IgD-negative memory B cell (primary cell): ENCODE data around the gene ZNF674. TPM values are rescaled to one million over a fixed set of nuclear protein-coding genes. Genes with fewer than 3 reads are reported as not detected.

Experiments
- H3K27ac Mint-ChIP-seq, 3 donors: one replicate each; pipeline ENCODE4 v1.8.0; 2020 to 2022; ENCODE audit warnings: mild to moderate bottlenecking in 3 of 3, mixed read lengths in 3 of 3, moderate library complexity in 1 of 3
- H3K27me3 Mint-ChIP-seq: one replicate; pipeline ENCODE4 v1.8.0; 2021; ENCODE audit warnings: mixed read lengths
- H3K36me3 Mint-ChIP-seq: one replicate; pipeline ENCODE4 v1.8.0; 2020; ENCODE audit warnings: mild to moderate bottlenecking, mixed read lengths
- H3K4me1 Mint-ChIP-seq, 3 donors: one replicate each; pipeline ENCODE4 v1.8.0; 2020 to 2022; ENCODE audit warnings: mixed read lengths in 3 of 3, mild to moderate bottlenecking in 1 of 3
- H3K4me3 Mint-ChIP-seq, 4 donors: one replicate each; pipeline ENCODE4 v1.8.0; 2020 to 2022; ENCODE audit warnings: mild to moderate bottlenecking in 4 of 4, mixed read lengths in 4 of 4, moderate library complexity in 3 of 4
- H3K9me3 Mint-ChIP-seq, 3 donors: one replicate each; pipeline ENCODE4 v1.8.0; 2020 to 2021; ENCODE audit warnings: mixed read lengths in 3 of 3, mild to moderate bottlenecking in 1 of 3
- polyA plus RNA-seq: library from polyadenylated mRNA; unstranded; fragments of 300-500 nt; fragmentation: Illumina TruSeq; gene quantifications from one replicate; pipeline ENCODE4 v1.2.3, GENCODE V29; 2021

Gene ZNF674
- polyA plus RNA-seq, 1 donor from 2014 or later = 0.23 TPM

- peaks cover 2% of the 10 kb centered on the region for H3K27me3 Mint-ChIP-seq
- H3K27ac Mint-ChIP-seq = no peak overlapping the region
- no peaks in the 10 kb centered on the region for H3K36me3 Mint-ChIP-seq
- peak overlapping the region; percentile 17 to 91 (median 82) for H3K4me3 Mint-ChIP-seq
- peaks cover 20 to 25% (median 22%) of the 10 kb centered on the region in 3 donors for H3K4me1 Mint-ChIP-seq
- H3K9me3 Mint-ChIP-seq = no peaks in the 10 kb centered on the region
Observed at GRCh38 chrX:46574774-46575381, 29.7 kb upstream of the ZNF674 start.

DNA sequence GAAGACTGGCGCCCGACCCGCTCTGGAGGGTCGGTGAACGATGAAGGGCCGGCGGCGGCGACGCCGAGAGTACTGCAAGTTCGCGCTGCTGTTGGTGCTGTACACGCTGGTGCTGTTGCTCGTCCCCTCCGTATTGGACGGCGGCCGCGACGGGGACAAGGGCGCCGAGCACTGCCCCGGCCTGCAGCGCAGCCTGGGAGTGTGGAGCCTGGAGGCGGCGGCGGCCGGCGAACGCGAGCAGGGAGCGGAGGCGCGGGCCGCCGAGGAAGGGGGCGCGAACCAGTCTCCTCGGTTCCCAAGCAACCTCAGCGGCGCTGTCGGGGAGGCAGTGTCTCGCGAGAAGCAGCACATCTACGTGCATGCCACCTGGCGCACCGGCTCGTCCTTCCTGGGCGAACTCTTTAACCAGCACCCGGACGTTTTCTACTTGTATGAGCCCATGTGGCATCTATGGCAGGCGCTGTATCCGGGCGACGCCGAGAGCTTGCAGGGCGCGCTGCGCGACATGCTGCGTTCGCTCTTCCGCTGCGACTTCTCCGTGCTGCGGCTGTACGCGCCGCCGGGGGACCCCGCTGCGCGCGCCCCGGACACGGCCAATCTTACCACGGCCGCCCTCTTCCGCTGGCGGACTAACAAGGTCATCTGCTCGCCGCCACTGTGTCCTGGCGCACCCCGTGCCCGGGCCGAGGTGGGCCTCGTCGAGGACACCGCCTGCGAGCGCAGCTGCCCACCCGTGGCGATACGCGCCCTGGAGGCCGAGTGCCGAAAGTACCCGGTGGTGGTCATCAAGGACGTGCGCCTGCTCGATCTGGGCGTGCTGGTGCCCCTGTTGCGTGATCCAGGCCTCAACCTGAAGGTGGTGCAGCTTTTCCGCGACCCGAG, 28.9 kb upstream of the ZNF674 start:
- Mint-ChIP-seq H3K4me1 (peaks cover 20 to 25% (median 22%) of the 10 kb centered on the region in 3 donors), H3K4me3 (peak overlapping the region; percentile 80 to 91 (median 86)), H3K36me3 (no peaks in the 10 kb centered on the region), H3K27ac (peak overlapping the region in 1 of 3 donors; percentile 84), H3K27me3 (peaks cover 3% of the 10 kb centered on the region), H3K9me3 (no peaks in the 10 kb centered on the region)

DNA sequence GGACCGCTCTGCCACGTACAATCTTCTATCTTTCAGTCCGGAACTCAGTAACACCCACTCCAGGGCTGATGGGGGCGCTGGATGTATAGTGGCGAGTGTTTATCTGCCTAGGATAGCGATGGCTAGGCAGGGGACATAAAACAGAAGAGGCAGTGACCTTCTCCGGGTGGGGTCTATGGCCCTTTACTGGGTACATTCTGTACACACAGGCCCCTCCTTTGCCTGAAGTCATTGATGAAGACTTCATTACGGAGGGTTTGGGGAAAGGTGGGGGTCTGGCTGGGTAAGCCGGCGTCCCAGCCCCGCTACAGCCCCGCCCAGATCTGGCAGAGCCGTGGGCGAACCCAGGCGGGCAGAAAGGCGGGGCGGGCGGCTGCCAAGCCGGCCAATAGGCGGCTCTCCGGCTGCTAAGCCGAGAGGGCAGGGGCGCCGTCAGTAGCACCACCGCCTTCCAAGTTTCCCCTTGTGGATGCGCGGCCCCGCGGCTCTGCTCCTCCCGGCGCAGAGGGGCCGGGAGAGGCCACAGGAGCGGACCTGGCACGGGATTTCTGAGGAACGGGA, 28.2 kb upstream of the ZNF674 start, which contains the start of gene CHST7:
Gene CHST7 (plus strand): TSS at position 435 of the 561 bp plus-strand sequence. CDS start 167 bp downstream, outside the sequence.
- Mint-ChIP-seq H3K9me3 (no peaks in the 10 kb centered on the region), H3K27ac (peak within 1 kb of the TSS; percentile 66 to 84 (median 68)), H3K4me1 (peaks cover 20 to 25% (median 22%) of the 10 kb centered on the region in 3 donors), H3K4me3 (peak within 1 kb of the TSS; percentile 80 to 91 (median 86)), H3K36me3 (no peaks in the 10 kb centered on the region), H3K27me3 (peaks cover 7% of the 10 kb centered on the region)

DNA sequence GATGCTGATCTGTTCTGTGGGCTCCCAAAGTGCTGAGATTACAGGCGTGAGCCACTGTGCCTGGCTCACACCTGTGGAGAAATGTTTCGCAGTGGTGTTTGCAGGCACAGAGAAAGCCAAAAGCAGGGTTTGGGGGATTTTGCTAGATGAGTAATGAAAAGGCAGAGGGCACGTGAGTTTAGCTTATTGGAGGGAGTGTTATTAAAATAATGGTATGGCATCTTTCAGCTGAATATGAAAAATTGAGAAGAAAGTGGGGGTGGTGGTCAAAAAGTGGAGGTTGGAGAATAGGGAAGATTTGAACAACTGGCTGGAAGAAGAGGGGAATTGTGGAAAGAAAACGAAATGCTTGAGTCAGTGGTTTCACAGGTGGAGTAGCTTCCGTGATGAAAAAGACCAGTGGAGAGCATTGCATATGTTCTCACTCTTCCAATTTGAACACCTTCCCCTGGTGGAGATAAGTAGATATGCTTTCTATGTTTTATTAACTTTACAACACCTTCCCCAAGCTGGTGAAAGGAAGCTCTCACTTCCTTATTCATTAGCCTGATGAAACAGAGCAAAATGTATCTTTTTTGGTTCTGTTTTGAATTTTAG, 27.2 kb upstream of the ZNF674 start:
- Mint-ChIP-seq H3K4me3 (peak overlapping the region; percentile 80 to 91 (median 86)), H3K9me3 (no peaks in the 10 kb centered on the region), H3K27me3 (peaks cover 9% of the 10 kb centered on the region), H3K27ac (peak overlapping the region; percentile 4 to 84 (median 68)), H3K4me1 (peaks cover 20 to 25% (median 22%) of the 10 kb centered on the region in 3 donors), H3K36me3 (no peaks in the 10 kb centered on the region)

DNA sequence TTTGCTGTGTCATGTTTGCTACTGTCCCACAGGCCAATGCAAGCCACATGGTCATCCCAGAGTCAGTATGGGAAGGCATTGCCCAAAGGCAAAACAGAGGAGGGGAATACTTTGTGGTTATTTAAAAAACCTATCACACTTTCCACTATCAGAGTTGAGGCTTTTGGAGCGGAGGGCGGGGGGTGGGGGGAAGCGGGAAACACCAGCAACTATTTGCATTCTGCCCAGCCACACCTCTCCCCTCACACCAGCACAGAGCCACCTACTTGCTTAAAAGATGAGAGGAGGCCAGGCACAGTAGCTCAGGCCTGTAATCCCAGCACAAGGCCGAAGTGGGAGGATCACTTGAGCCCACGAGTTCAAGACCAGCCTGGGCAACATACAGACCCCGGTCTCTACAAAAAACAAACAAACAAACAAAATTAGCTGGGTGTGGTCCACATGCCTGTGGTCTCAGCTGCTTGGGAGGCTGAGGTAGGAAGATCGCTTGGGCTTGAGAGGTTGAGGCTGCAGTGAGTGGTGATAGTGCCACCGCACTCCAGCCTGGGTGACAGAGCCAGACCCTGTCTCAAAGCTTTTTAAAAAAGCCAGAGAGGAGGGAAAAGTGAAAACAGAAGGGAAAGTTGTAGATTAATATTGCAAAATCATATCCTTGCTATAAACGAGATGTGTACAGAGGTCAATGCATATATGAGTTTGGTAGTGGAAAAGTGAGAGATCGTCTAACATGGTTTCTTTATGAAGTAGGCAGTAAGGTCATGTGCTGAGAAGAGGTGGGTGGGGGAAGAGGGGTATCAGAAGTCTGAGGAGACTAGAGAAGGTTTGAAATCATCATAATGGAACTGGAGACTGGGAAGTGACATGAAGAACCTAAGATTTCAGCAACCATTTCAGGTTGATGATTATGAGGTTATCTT, 26.5 kb upstream of the ZNF674 start:
- no peaks in the 10 kb centered on the region for H3K36me3 Mint-ChIP-seq
- peaks cover 11% of the 10 kb centered on the region for H3K27me3 Mint-ChIP-seq
- H3K27ac Mint-ChIP-seq = peak overlapping the region in 1 of 3 donors; percentile 84
- H3K9me3 Mint-ChIP-seq = no peaks in the 10 kb centered on the region
- peak overlapping the region in 3 of 4 donors; percentile 82 to 91 (median 85) for H3K4me3 Mint-ChIP-seq
- peaks cover 20 to 25% (median 22%) of the 10 kb centered on the region in 3 donors for H3K4me1 Mint-ChIP-seq

DNA sequence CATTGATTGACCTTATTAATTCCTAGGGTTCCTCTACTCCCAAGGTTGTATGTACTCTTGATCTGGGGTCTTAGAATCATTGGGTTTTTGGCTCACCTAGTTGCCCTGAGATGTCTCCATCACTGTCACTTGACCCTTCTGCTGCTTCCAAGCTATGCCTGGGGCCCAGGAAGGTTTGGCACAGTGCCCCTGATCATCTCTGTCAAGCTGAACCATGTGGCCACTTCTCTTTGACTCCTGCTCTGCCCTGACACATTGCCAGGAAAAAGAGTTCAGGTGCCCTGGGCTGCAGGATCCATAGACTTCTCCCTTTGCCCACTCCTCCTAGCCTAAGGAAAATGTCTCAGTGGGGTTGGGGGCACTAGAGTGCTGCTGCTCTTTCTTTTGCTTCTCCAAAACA, 24.4 kb upstream of the ZNF674 start:
- Mint-ChIP-seq H3K27me3 (peaks cover 11% of the 10 kb centered on the region), H3K4me3 (peak overlapping the region in 1 of 4 donors; percentile 27), H3K9me3 (no peaks in the 10 kb centered on the region), H3K36me3 (no peaks in the 10 kb centered on the region), H3K27ac (no peak overlapping the region), H3K4me1 (peaks cover 13 to 20% (median 18%) of the 10 kb centered on the region in 3 donors)

GRCh38 chrX:46567388-46567787, 22.2 kb upstream of the ZNF674 start:
- Mint-ChIP-seq H3K27ac (no peak overlapping the region), H3K27me3 (peaks cover 20% of the 10 kb centered on the region), H3K4me1 (peaks cover 14 to 16% (median 15%) of the 10 kb centered on the region in 3 donors), H3K9me3 (no peaks in the 10 kb centered on the region), H3K36me3 (no peaks in the 10 kb centered on the region), H3K4me3 (no peak overlapping the region)

GRCh38 chrX:46561824-46562657, 16.8 kb upstream of the ZNF674 start:
- Mint-ChIP-seq H3K27ac (peak overlapping the region in 1 of 3 donors; percentile 41), H3K4me1 (peaks cover 6 to 16% (median 8%) of the 10 kb centered on the region in 3 donors), H3K36me3 (no peaks in the 10 kb centered on the region), H3K9me3 (peaks cover 0 to 3% (median 0%) of the 10 kb centered on the region in 3 donors), H3K4me3 (peak overlapping the region in 2 of 4 donors; percentile 39 to 56), H3K27me3 (peaks cover 22% of the 10 kb centered on the region)

DNA sequence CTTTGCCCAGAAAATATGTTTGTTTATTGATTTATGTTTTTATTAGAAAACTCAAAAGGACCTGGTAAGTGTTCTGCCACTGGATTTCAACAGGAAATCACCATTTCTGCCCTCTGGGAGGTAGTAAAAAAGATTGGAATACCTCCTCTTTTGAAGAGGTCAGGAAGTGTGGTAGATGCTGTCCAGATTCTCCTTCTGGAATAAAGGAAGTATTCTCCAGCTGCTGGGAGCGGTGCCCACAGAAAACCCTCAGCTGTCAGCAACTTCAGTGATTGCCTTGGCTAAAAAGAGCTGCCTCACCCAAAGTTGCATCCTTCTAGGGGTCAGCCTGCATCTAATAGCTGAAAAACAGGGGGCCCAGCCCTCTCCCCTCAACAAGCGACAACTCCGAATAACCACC, 13.8 kb upstream of the ZNF674 start:
- Mint-ChIP-seq H3K4me1 (peaks cover 8 to 16% (median 12%) of the 10 kb centered on the region in 3 donors), H3K27ac (no peak overlapping the region), H3K9me3 (peaks cover 0 to 3% (median 0%) of the 10 kb centered on the region in 3 donors), H3K4me3 (no peak overlapping the region), H3K36me3 (no peaks in the 10 kb centered on the region), H3K27me3 (peaks cover 18% of the 10 kb centered on the region)

DNA sequence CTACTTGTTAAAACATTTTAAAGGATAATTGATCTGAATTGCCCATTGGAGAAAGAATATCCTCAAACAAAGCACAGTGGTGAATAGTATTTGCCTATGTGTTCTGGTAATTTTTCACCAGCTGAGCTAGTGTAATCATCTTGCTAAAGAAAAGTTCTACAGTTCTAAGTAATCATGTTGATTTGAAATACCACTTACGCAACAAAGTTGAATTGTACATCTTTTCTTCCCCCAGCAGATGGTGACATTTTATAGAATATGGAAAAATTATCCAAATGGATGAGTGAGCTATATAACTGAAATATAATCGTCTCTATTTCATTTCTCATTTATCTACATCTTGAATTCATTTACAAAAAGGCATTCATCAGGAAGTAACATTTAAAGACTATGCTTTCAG, 9.7 kb upstream of the ZNF674 start:
- Mint-ChIP-seq H3K4me1 (peaks cover 0 to 5% (median 4%) of the 10 kb centered on the region in 3 donors), H3K9me3 (peaks cover 0 to 1% (median 0%) of the 10 kb centered on the region in 3 donors), H3K27ac (no peak overlapping the region), H3K4me3 (no peak overlapping the region), H3K27me3 (peaks cover 12% of the 10 kb centered on the region), H3K36me3 (no peaks in the 10 kb centered on the region)

- peaks cover 9% of the 10 kb centered on the region for H3K27me3 Mint-ChIP-seq
- peaks cover 0 to 1% (median 0%) of the 10 kb centered on the region in 3 donors for H3K9me3 Mint-ChIP-seq
- H3K36me3 Mint-ChIP-seq = no peaks in the 10 kb centered on the region
- peaks cover 0 to 5% (median 4%) of the 10 kb centered on the region in 3 donors for H3K4me1 Mint-ChIP-seq
- no peak overlapping the region for H3K27ac Mint-ChIP-seq
- no peak overlapping the region for H3K4me3 Mint-ChIP-seq
Observed at GRCh38 chrX:46553935-46554334, 8.7 kb upstream of the ZNF674 start.

DNA sequence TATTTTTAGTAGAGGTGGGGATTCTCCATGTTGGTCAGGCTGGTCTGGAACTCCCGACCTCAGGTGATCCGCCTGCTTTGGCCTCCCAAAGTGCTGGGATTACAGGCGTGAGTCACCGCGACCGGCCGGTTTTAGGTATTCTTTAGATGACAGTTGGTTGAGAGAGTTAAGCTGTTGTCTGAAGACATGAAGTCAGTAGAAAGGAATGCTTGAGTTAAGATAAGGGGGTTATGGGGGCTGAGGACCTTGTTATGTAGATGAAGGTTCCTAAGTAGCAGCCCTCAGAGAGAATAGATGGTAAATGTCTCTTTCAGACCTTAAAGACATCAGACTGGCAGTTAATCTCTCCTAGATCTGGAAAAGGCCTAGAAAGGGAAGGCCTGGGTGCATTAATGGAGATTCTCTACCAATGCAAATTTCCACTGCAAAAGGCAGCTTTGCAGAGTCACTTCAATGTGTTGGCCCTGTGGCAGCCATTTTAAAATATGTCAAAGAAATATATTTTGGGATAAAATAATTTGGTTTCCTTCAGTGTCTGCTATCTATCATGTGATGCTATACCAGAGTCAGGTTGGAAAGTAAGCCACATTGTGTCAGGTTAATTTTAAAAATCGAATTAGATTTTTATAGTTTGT, 6.4 kb upstream of the ZNF674 start:
- no peaks in the 10 kb centered on the region for H3K36me3 Mint-ChIP-seq
- no peak overlapping the region for H3K27ac Mint-ChIP-seq
- H3K4me1 Mint-ChIP-seq = peaks cover 3 to 5% (median 5%) of the 10 kb centered on the region in 3 donors
- H3K9me3 Mint-ChIP-seq = no peaks in the 10 kb centered on the region
- no peak overlapping the region for H3K4me3 Mint-ChIP-seq
- H3K27me3 Mint-ChIP-seq = no peaks in the 10 kb centered on the region

DNA sequence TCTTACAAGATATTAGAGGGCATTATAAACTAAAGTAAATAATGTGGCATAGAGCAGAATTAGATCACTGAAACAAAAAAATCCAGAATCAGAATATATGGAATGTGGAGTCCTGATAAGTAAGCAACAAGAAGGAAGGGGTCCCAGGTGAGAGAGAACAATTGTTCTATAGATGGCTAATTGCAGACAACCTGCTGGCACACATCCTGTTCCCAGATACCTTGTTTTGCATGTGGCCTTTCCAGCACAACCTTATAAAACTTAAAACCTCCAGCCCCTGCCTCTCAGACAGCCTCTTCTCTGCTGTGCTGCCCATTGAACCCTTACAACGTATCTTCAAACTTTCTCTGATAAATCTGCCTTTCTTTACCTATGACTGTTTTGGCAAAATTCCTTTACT, 4.7 kb upstream of the ZNF674 start:
- H3K36me3 Mint-ChIP-seq = no peaks in the 10 kb centered on the region
- no peaks in the 10 kb centered on the region for H3K9me3 Mint-ChIP-seq
- no peaks in the 10 kb centered on the region for H3K27me3 Mint-ChIP-seq
- H3K27ac Mint-ChIP-seq = no peak overlapping the region
- no peak overlapping the region for H3K4me3 Mint-ChIP-seq
- peaks cover 6 to 13% (median 6%) of the 10 kb centered on the region in 3 donors for H3K4me1 Mint-ChIP-seq
